GM12878 (cell line): ENCODE data around the gene RANBP1. TPM values are rescaled to one million over a fixed set of nuclear protein-coding genes. Genes with fewer than 3 reads are reported as not detected.

Experiments
- ATAC-seq: fragments of 200-7000 bp; cut with Tn5 transposase; 3 replicates; pipeline ENCODE4 v1.9.1; 2020; ENCODE audit warnings: mild to moderate bottlenecking, moderate library complexity
- BruUV-seq: library from RNA; stranded (reverse); fragments of 400-500 nt; replicated peaks from 2 replicates; lab custom pipeline; 2021; lab: Mats Ljungman, UMichigan
- CTCF ChIA-PET: fragments of 300-600 bp; sonication (Branson Sonifier 250); formaldehyde crosslinking; extraction: SDS; loops from one replicate; lab custom pipeline; 2021; ENCODE audit warnings: inconsistent platforms; lab: Yijun Ruan, JAX
- POLR2A ChIA-PET: fragments of 350-600 bp; formaldehyde crosslinking; extraction: SDS; loops from one replicate; lab custom pipeline; 2021; ENCODE audit warnings: inconsistent platforms; lab: Charles Lee
- RAD21 ChIA-PET: fragments of 300-600 bp; sonication (Branson Sonifier 250); formaldehyde crosslinking; loops from one replicate; lab custom pipeline; 2023; ENCODE audit warnings: antibody characterized with exemption; ENCODE audit not compliant: unreplicated experiment; lab: Charles Lee
- SMC1A ChIA-PET: fragments of 300-600 bp; sonication (Branson Sonifier 250); formaldehyde crosslinking; loops from one replicate; lab custom pipeline; 2023; ENCODE audit not compliant: unreplicated experiment, uncharacterized antibody; lab: Charles Lee
- DNase-seq: peaks from one replicate; pipeline ENCODE4 v3.0.0-alpha.2; 2011; ENCODE audit warnings: low read depth, low spot score
- FAIRE-seq: peaks from 3 replicates; lab custom pipeline; 2011; peaks lifted over from hg19 to GRCh38; lab: Jason Lieb, UNC
- H2AFZ ChIP-seq: 2 replicates; pipeline ENCODE4 v1.6.0; 2011; ENCODE audit warnings: low read depth, low read length, control low read depth; ENCODE audit not compliant: control insufficient read depth
- H3K27ac ChIP-seq: 2 replicates; pipeline ENCODE4 v1.5.1; 2011; ENCODE audit warnings: control low read depth; ENCODE audit not compliant: control insufficient read depth, insufficient read depth
- H3K27me3 ChIP-seq, 2 experiments: replicated peaks in 1 of 2; 2 replicates each; pipeline versions ENCODE4 v1.6.0 to v1.6.1; 2011; ENCODE audit warnings: low read length in 1 of 2; ENCODE audit not compliant: control insufficient read depth in 2 of 2, insufficient read depth in 2 of 2
- H3K36me3 ChIP-seq, 2 experiments: 2 replicates each; pipeline ENCODE4 v1.5.1; 2011; ENCODE audit warnings: low read length in 1 of 2; ENCODE audit not compliant: control insufficient read depth in 2 of 2, insufficient read depth in 2 of 2
- H3K4me1 ChIP-seq: 2 replicates; pipeline ENCODE4 v1.6.1; 2011; ENCODE audit warnings: mild to moderate bottlenecking, low read length, moderate library complexity, mixed read lengths; ENCODE audit not compliant: control insufficient read depth, insufficient read depth
- H3K4me2 ChIP-seq: 2 replicates; pipeline ENCODE4 v1.6.0; 2011; ENCODE audit warnings: control low read depth; ENCODE audit not compliant: control insufficient read depth, insufficient read depth
- H3K4me3 ChIP-seq: fragments of 200-600 bp; sonication (generic); 2 replicates; pipeline ENCODE4 v1.5.1; 2016
- H3K79me2 ChIP-seq: 2 replicates; pipeline ENCODE4 v1.6.0; 2011; ENCODE audit warnings: low read length; ENCODE audit not compliant: control insufficient read depth, insufficient read depth
- H3K9ac ChIP-seq: 2 replicates; pipeline ENCODE4 v1.8.0; 2011; ENCODE audit warnings: low read length, control low read depth, mixed read lengths; ENCODE audit not compliant: control insufficient read depth, insufficient read depth
- H3K9me3 ChIP-seq: replicated peaks from 3 replicates; pipeline ENCODE4 v1.5.1; 2011; ENCODE audit warnings: mild to moderate bottlenecking, low read length; ENCODE audit not compliant: control insufficient read depth, insufficient read depth
- H4K20me1 ChIP-seq: 2 replicates; pipeline ENCODE4 v1.6.0; 2011; ENCODE audit not compliant: control insufficient read depth, insufficient read depth
- BRCA1 ChIP-seq: IDR thresholded peaks from 2 replicates; pipeline ENCODE4 v1.6.1; 2011; ENCODE audit warnings: low read depth, low read length, improper control_type of control experiment
- CBFB ChIP-seq: IDR thresholded peaks from 2 replicates; pipeline ENCODE4 v1.6.1; 2016; ENCODE audit warnings: antibody characterized with exemption, low read depth
- CREM ChIP-seq: IDR thresholded peaks from 2 replicates; pipeline ENCODE4 v1.6.1; 2014; ENCODE audit warnings: antibody characterized with exemption, low read depth
- FOXK2 ChIP-seq: fragments of 450-650 bp; IDR thresholded peaks from 2 replicates; pipeline ENCODE4 v1.6.1; 2017; ENCODE audit warnings: mild to moderate bottlenecking, moderate library complexity
- NFIC ChIP-seq: IDR thresholded peaks from 2 replicates; pipeline ENCODE4 v1.6.1; 2012; ENCODE audit warnings: low read depth, mild to moderate bottlenecking, inconsistent platforms, low read length, moderate library complexity
- RAD51 ChIP-seq: fragments of 450-650 bp; IDR thresholded peaks from 2 replicates; pipeline ENCODE4 v1.6.1; 2016; ENCODE audit warnings: moderate library complexity, mild to moderate bottlenecking, inconsistent platforms
- SP1 ChIP-seq: IDR thresholded peaks from one replicate; pipeline ENCODE4 v1.6.1; 2011; ENCODE audit warnings: low read depth, low read length
- TCF12 ChIP-seq: IDR thresholded peaks from 2 replicates; pipeline ENCODE4 v1.6.1; 2011; ENCODE audit warnings: low read depth, mild to moderate bottlenecking, low read length
- WRNIP1 ChIP-seq: IDR thresholded peaks from 2 replicates; pipeline ENCODE4 v1.6.1; 2011; ENCODE audit warnings: low read depth, low read length, improper control_type of control experiment, borderline replicate concordance
- ZZZ3 ChIP-seq: IDR thresholded peaks from 2 replicates; pipeline ENCODE4 v1.6.1; 2011; ENCODE audit warnings: low read depth; ENCODE audit not compliant: control insufficient read depth, insufficient read length
- WGBS: methylation state at CpG from one replicate; pipeline ENCODE4 v1.1.6; 2016; ENCODE audit warnings: low lambda C conversion rate; ENCODE audit not compliant: insufficient replicate concordance, insufficient coverage; ENCODE audit errors: missing lambda C conversion rate; 5-methylcytosine and 5-hydroxymethylcytosine counted together
- in situ Hi-C: fragments of 300-500 bp; cut with MboI; formaldehyde crosslinking; loops from 9 replicates; pipeline ENCODE4 v1.14.3; 2018; ENCODE audit warnings: mixed read lengths
- intact Hi-C: fragments of 100-400 bp; cut with micrococcal nuclease; formaldehyde crosslinking; loops from one replicate; pipeline ENCODE4 v1.14.2; 2022; ENCODE audit not compliant: unreplicated experiment
- polyA plus RNA-seq, 11 experiments: library from polyadenylated mRNA; depleted of rRNA in 4 of 11; unstranded in 6 of 11; stranded (reverse) in 5 of 11; fragments of >200 nt; fragmentation: Nextera tagmentation in 4 of 11; fragmentation: Illumina TruSeq in 1 of 11; extraction: Ambion mirVana in 4 of 11; extraction: Trizol in 1 of 11; gene quantifications; 1 replicate in 1 of 11; 2 replicates in 10 of 11; pipeline versions ENCODE4 v1.2.1 to v1.2.3, GENCODE V29; 2011 to 2016; ENCODE audit warnings: inconsistent platforms in 2 of 11, missing spikeins in 2 of 11, low read depth in 1 of 11
- total RNA-seq, 4 experiments: library from RNA; depleted of rRNA in 3 of 4; stranded (reverse); fragments of >200 nt in 3 of 4; fragmentation: Illumina TruSeq in 1 of 4; extraction: Trizol in 1 of 4; gene quantifications; 2 replicates each; pipeline versions ENCODE4 v1.2.1 to v1.2.3, GENCODE V29; 2013 to 2021
- TF ChIP-seq, protein P1 (sequence below): fragments of 450-650 bp; formaldehyde crosslinking; IDR thresholded peaks from 2 replicates; pipeline ENCODE4 v1.5.0; 2022; ENCODE audit warnings: mild to moderate bottlenecking, missing genetic modification characterization
- TF ChIP-seq, protein P2 (sequence below): IDR thresholded peaks from 2 replicates; pipeline ENCODE4 v1.6.1; 2012; ENCODE audit warnings: improper control_type of control experiment, low read depth, low read length; ENCODE audit not compliant: insufficient replicate concordance

Gene RANBP1
- total and polyA plus RNA-seq, 10 of the 15 experiments (the other 5 are each of a cell fraction or from before 2014, with no cell fraction given), result 55.3 to 808 (median 394) TPM

DNA sequence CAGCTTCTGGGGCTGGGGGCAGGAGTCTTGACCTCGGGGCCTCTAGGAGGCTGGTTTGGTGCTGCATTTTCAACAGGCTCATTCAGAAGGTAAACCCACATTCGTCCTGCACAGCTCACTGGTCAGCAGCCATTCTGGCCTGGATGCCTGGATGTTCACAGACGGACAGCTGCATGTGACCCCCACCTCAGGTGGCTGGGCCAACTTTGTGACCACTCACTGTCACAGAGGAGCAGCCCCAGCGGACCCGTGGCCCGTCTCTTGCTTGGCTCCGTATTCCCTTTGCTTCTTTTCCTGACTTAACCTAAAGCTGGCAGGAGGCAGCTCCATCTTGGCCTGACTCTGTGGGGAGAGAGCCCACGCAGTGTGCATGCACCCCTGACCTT lies 27.6 kb upstream of the RANBP1 start:
- peaks cover 29 to 31% of the 10 kb centered on the region in 2 experiments for H3K36me3 ChIP-seq
- peaks cover 25% of the 10 kb centered on the region for H3K79me2 ChIP-seq
- DNase-seq, result no peak
- no peaks in the 10 kb centered on the region for H3K27me3 ChIP-seq
- intact Hi-C loops, result no loop called here
- no peak overlapping the region for H3K9ac ChIP-seq
- ChIA-PET SMC1A (no interaction called here), POLR2A (no interaction called here), CTCF (no interaction called here), RAD21 (no interaction called here)
- TF ChIP-seq TCF12 (no peak), ZZZ3 (no peak), CREM (no peak), RAD51 (no peak), CBFB (no peak), WRNIP1 (no peak), BRCA1 (no peak), SP1 (no peak), FOXK2 (no peak), NFIC (no peak)
- TF ChIP-seq, protein P1, sequence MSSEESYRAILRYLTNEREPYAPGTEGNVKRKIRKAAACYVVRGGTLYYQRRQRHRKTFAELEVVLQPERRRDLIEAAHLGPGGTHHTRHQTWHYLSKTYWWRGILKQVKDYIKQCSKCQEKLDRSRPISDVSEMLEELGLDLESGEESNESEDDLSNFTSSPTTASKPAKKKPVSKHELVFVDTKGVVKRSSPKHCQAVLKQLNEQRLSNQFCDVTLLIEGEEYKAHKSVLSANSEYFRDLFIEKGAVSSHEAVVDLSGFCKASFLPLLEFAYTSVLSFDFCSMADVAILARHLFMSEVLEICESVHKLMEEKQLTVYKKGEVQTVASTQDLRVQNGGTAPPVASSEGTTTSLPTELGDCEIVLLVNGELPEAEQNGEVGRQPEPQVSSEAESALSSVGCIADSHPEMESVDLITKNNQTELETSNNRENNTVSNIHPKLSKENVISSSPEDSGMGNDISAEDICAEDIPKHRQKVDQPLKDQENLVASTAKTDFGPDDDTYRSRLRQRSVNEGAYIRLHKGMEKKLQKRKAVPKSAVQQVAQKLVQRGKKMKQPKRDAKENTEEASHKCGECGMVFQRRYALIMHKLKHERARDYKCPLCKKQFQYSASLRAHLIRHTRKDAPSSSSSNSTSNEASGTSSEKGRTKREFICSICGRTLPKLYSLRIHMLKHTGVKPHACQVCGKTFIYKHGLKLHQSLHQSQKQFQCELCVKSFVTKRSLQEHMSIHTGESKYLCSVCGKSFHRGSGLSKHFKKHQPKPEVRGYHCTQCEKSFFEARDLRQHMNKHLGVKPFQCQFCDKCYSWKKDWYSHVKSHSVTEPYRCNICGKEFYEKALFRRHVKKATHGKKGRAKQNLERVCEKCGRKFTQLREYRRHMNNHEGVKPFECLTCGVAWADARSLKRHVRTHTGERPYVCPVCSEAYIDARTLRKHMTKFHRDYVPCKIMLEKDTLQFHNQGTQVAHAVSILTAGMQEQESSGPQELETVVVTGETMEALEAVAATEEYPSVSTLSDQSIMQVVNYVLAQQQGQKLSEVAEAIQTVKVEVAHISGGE (CRISPR knock-in tag), result no peak
- TF ChIP-seq, protein P2, sequence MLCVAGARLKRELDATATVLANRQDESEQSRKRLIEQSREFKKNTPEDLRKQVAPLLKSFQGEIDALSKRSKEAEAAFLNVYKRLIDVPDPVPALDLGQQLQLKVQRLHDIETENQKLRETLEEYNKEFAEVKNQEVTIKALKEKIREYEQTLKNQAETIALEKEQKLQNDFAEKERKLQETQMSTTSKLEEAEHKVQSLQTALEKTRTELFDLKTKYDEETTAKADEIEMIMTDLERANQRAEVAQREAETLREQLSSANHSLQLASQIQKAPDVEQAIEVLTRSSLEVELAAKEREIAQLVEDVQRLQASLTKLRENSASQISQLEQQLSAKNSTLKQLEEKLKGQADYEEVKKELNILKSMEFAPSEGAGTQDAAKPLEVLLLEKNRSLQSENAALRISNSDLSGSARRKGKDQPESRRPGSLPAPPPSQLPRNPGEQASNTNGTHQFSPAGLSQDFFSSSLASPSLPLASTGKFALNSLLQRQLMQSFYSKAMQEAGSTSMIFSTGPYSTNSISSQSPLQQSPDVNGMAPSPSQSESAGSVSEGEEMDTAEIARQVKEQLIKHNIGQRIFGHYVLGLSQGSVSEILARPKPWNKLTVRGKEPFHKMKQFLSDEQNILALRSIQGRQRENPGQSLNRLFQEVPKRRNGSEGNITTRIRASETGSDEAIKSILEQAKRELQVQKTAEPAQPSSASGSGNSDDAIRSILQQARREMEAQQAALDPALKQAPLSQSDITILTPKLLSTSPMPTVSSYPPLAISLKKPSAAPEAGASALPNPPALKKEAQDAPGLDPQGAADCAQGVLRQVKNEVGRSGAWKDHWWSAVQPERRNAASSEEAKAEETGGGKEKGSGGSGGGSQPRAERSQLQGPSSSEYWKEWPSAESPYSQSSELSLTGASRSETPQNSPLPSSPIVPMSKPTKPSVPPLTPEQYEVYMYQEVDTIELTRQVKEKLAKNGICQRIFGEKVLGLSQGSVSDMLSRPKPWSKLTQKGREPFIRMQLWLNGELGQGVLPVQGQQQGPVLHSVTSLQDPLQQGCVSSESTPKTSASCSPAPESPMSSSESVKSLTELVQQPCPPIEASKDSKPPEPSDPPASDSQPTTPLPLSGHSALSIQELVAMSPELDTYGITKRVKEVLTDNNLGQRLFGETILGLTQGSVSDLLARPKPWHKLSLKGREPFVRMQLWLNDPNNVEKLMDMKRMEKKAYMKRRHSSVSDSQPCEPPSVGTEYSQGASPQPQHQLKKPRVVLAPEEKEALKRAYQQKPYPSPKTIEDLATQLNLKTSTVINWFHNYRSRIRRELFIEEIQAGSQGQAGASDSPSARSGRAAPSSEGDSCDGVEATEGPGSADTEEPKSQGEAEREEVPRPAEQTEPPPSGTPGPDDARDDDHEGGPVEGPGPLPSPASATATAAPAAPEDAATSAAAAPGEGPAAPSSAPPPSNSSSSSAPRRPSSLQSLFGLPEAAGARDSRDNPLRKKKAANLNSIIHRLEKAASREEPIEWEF, result no peak
- no peak overlapping the region for H2AFZ ChIP-seq
- no peaks in the 10 kb centered on the region for H3K4me1 ChIP-seq
- H3K4me3 ChIP-seq, result no peak overlapping the region
- H4K20me1 ChIP-seq, result no peaks in the 10 kb centered on the region
- in situ Hi-C loops, result no loop called here
- WGBS, result 83% methylated on average over 8 of the region's 8 CpGs
- FAIRE-seq, result no peak
- BruUV-seq, result no TSS peak
- no peak overlapping the region for H3K4me2 ChIP-seq
- H3K9me3 ChIP-seq, result no peaks in the 10 kb centered on the region
- no peak for ATAC-seq
- H3K27ac ChIP-seq, result no peak overlapping the region
